Activated naive CD8-positive, alpha-beta T cell treated with anti-CD3 and anti-CD28 coated beads, Interleukin-2, amount 50 U/mL, for 16 hours (primary cell): Measurements from ENCODE around the gene STK16.
"Not testable (repeated sequence)": the region's sequence is repeated elsewhere in the genome, so short reads cannot be mapped to it uniquely, and the experiment has no call there.

ENCODE experiments used
- DNase-seq: peaks from one replicate; pipeline ENCODE4 v3.0.0-alpha.2; 2020; ENCODE audit warnings: low read depth, low spot score

STK16 gene

GRCh38 chr2:219243291-219243761, 2.0 kb upstream of the STK16 start:
- no peak for DNase-seq

- DNase-seq = no peak
Measured at GRCh38 chr2:219244789-219245147, 511 bp upstream of the STK16 start.

- DNase-seq = no peak
Measured at GRCh38 chr2:219245899-219246230, 586 bp downstream of the STK16 start.

- no peak for DNase-seq
Measured at GRCh38 chr2:219246559-219246958, 1.3 kb downstream of the STK16 start.

- DNase-seq = no peak
Measured at GRCh38 chr2:219247678-219248642, 2.7 kb downstream of the STK16 start.

- DNase-seq = no peak
Measured at GRCh38 chr2:219248845-219249202, 3.5 kb downstream of the STK16 start.

GRCh38 chr2:219249203-219249980, 4.1 kb downstream of the STK16 start:
- no peak for DNase-seq

GRCh38 chr2:219250049-219250781, 4.9 kb downstream of the STK16 start:
- DNase-seq = no peak

- no peak for DNase-seq
Measured at GRCh38 chr2:219251656-219252055, 6.4 kb downstream of the STK16 start.

- DNase-seq = no peak
Measured at GRCh38 chr2:219252084-219252483, 6.8 kb downstream of the STK16 start.

GRCh38 chr2:219252570-219252899, 7.3 kb downstream of the STK16 start:
- DNase-seq = no peak

GRCh38 chr2:219252900-219253752, 7.8 kb downstream of the STK16 start, which contains the start of gene TUBA4B:
TUBA4B (plus strand) TSS chr2:219253243; CDS start chr2:219253408, 165 bp downstream.
- DNase-seq = no peak

GRCh38 chr2:219253753-219254589, 8.7 kb downstream of the STK16 start, which contains the start of gene TUBA4A:
TUBA4A (minus strand) TSS chr2:219253918; CDS start chr2:219253858, 60 bp downstream.
- peak; percentile 75 for DNase-seq

GRCh38 chr2:219254590-219255201, 9.4 kb downstream of the STK16 start:
- no peak for DNase-seq

- DNase-seq = not testable (repeated sequence)
Measured at GRCh38 chr2:219258942-219259341, 13.7 kb downstream of the STK16 start.

- no peak for DNase-seq
Measured at GRCh38 chr2:219261024-219261855, 16.0 kb downstream of the STK16 start.

GRCh38 chr2:219266232-219266631, 21.0 kb downstream of the STK16 start:
- no peak for DNase-seq

- DNase-seq = no peak
Measured at GRCh38 chr2:219266886-219267285, 21.6 kb downstream of the STK16 start.

GRCh38 chr2:219268294-219268693, 23.0 kb downstream of the STK16 start:
- DNase-seq = no peak
